ENCODE results near the gene GPR180. TPM values are rescaled to one million over a fixed set of nuclear protein-coding genes. Genes with fewer than 3 reads are reported as not detected.
A peak's percentile ranks its signal among the peaks of the same experiment; 100 is the strongest.

Gene GPR180
- total RNA-seq, 2 experiments from 2014 or later, result 8.0 to 8.6 TPM

DNA sequence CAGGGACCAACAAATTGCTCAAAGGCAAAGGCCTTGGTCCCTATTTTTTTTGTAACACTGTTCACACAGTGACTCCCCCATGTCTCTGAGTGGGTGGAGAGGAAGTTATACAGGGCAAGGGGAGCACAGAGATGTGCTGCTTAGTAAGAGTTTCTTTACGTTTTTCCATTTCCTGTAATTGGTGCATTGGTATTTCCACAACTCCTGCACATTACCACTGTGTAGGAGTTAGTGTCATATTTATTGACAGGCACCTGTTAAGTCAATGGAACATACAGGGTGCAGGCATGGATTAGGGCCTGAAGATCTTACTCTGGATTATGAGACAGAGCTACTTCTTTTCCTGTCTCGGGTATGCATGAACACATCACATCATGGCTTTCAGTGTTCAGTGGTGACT lies 65.5 kb downstream of the GPR180 start:
- Mint-ChIP-seq H3K27ac (peak overlapping the region; percentile 89), H3K4me1 (peaks cover 38% of the 10 kb centered on the region), H3K27me3 (peaks cover 21% of the 10 kb centered on the region), H3K9me3 (ENCODE audit: low read depth) (peaks cover 4% of the 10 kb centered on the region), H3K4me3 (no peak overlapping the region), H3K36me3 (ENCODE audit: low read depth) (peaks cover 14% of the 10 kb centered on the region)
- POLR2A ChIA-PET, result no interaction called here
- peak; percentile 88 for ATAC-seq
- CTCF ChIA-PET, result interaction anchor here (1.0 to 1.1 kb wide), 2 partner anchors 8 to 47 kb away, joined by 4 to 5 read pairs; no protein-coding TSS in a partner anchor
- intact Hi-C loops (cut with DNase I, micrococcal nuclease), result loop anchor here (2.0 to 10.0 kb wide), 5 partner anchors 120 to 520 kb away; no protein-coding TSS in a partner anchor
- peak; percentile 44 for DNase-seq

DNA sequence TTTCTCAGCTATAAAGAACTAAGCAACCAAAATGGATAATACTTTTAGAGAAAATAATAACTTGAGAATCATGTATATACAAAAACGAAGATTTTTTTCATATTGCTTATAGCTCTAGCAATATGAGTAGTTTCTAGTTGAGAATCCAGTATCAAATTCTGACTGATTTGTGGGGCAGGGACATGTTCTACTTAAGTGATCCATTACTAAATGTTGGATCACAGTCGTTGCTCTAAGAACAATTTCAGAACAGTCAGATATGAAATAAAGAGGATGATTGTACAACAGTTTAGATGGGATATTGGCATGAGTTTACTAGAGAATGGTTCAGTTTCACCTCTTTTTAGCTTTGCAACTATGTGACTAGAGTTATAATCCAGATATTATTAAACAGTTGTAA lies 70.7 kb downstream of the GPR180 start:
- ATAC-seq (peak; percentile 26), DNase-seq (no peak)
- peaks cover 14% of the 10 kb centered on the region for H3K4me1 Mint-ChIP-seq
- H3K27me3 Mint-ChIP-seq, result peaks cover 19% of the 10 kb centered on the region
- no peak overlapping the region for H3K4me3 Mint-ChIP-seq
- CTCF ChIA-PET, result interaction anchor here (0.6 to 4.2 kb wide), 3 partner anchors 10 to 253 kb away, joined by 3 to 26 read pairs (median 4); no protein-coding TSS in a partner anchor
- no peak overlapping the region for H3K27ac Mint-ChIP-seq
- POLR2A ChIA-PET, result no interaction called here
- intact Hi-C loops (cut with DNase I, micrococcal nuclease), result loop anchor here in 1 of 2 experiments (10.0 kb wide), 1 partner anchor 482 kb away; no protein-coding TSS in a partner anchor
- peaks cover 12% of the 10 kb centered on the region for H3K36me3 Mint-ChIP-seq (ENCODE audit: low read depth)
- H3K9me3 Mint-ChIP-seq (ENCODE audit: low read depth), result peaks cover 4% of the 10 kb centered on the region

DNA sequence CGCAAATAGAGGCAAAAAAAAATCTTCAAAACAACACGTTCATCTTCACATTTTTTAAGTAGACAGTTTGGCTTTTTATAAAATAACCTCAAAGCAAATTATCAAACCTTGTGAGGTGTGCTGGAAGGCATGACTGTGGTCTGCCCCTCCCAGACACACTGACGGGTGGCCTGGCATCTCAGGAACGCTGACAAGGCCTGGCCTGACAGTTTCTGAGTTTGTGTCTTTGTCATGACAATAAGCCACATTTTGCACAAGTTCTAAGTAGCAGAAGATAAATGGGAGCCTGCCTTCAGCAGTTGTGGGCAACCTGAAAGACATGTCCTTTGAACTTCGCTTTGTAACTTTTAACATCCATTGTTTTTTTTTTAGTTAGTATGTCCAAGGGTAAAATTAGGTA lies 72.2 kb downstream of the GPR180 start:
- ChIA-PET CTCF (interaction anchor here (0.5 to 4.2 kb wide), 8 partner anchors 12 to 731 kb away, joined by 3 to 26 read pairs (median 4); no protein-coding TSS in a partner anchor), POLR2A (interaction anchor here (0.6 kb wide), 1 partner anchor 729 kb away, joined by 3 read pairs; no protein-coding TSS in a partner anchor)
- DNase-seq, result no peak
- H3K4me1 Mint-ChIP-seq, result no peaks in the 10 kb centered on the region
- ATAC-seq, result no peak
- H3K9me3 Mint-ChIP-seq (ENCODE audit: low read depth), result no peaks in the 10 kb centered on the region
- H3K27me3 Mint-ChIP-seq, result peaks cover 24% of the 10 kb centered on the region
- H3K4me3 Mint-ChIP-seq, result no peak overlapping the region
- intact Hi-C loops (cut with DNase I, micrococcal nuclease), result loop anchor here in 1 of 2 experiments (10.0 kb wide), 1 partner anchor 481 kb away; no protein-coding TSS in a partner anchor
- no peak overlapping the region for H3K27ac Mint-ChIP-seq
- H3K36me3 Mint-ChIP-seq (ENCODE audit: low read depth), result no peaks in the 10 kb centered on the region

DNA sequence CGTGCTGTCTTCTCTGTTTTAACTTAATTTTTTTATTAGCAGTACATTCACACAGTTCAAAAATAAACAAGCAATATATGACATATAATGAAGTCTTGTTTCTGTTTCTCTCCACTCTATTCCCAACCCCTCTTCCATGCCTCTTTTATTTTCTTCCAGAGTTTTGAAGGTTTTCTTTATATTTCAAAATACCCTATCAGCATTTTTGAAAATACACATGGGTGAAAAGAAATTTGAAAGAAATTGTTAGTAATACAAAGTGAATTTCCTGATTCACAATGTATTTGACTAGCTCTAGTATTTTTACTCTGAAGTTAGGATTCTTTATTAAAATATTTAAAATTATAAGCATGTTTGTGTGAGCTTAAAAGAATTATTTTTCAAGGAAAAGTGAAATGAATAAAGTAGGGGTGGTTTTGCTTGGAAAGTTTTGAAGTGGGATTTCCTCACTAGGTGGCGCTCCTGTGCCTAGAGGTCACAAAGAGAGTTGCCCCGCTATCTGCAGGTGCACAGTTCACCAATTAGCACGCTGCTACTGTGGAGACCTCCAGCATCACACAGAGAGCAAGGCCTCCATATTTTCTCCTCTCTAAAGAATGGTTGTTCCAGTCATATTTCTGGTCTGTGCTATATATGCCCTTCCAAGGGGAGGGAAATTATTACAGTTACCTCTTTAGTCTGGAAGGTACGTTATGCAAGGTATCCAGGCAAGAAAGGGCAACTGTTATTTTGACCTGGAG lies 73.1 kb downstream of the GPR180 start:
- Mint-ChIP-seq H3K36me3 (ENCODE audit: low read depth) (no peaks in the 10 kb centered on the region), H3K9me3 (ENCODE audit: low read depth) (no peaks in the 10 kb centered on the region), H3K4me3 (no peak overlapping the region), H3K4me1 (no peaks in the 10 kb centered on the region), H3K27me3 (peaks cover 27% of the 10 kb centered on the region), H3K27ac (no peak overlapping the region)
- CTCF ChIA-PET, result interaction anchor here (0.6 to 4.2 kb wide), 20 partner anchors 9 to 749 kb away, joined by 3 to 26 read pairs (median 4); partner anchors contain the start of gene SOX21
- peak; percentile 80 for DNase-seq
- intact Hi-C loops (cut with DNase I, micrococcal nuclease), result loop anchor here (1.0 to 10.0 kb wide), 4 partner anchors 480 to 803 kb away; no protein-coding TSS in a partner anchor
- peak; percentile 72 for ATAC-seq
- POLR2A ChIA-PET, result no interaction called here

GRCh38 chr13:94677799-94678198 lies 76.1 kb downstream of the GPR180 start:
- H3K27ac Mint-ChIP-seq, result no peak overlapping the region
- H3K9me3 Mint-ChIP-seq (ENCODE audit: low read depth), result no peaks in the 10 kb centered on the region
- intact Hi-C loops (cut with DNase I, micrococcal nuclease), result loop anchor here (5.0 to 10.0 kb wide), 3 partner anchors 477 to 800 kb away; no protein-coding TSS in a partner anchor
- DNase-seq, result no peak
- no peaks in the 10 kb centered on the region for H3K4me1 Mint-ChIP-seq
- no peak for ATAC-seq
- ChIA-PET POLR2A (no interaction called here), CTCF (interaction anchor here (1.6 kb wide), 1 partner anchor 726 kb away, joined by 3 read pairs; no protein-coding TSS in a partner anchor)
- no peaks in the 10 kb centered on the region for H3K36me3 Mint-ChIP-seq (ENCODE audit: low read depth)
- no peak overlapping the region for H3K4me3 Mint-ChIP-seq
- H3K27me3 Mint-ChIP-seq, result peaks cover 33% of the 10 kb centered on the region

DNA sequence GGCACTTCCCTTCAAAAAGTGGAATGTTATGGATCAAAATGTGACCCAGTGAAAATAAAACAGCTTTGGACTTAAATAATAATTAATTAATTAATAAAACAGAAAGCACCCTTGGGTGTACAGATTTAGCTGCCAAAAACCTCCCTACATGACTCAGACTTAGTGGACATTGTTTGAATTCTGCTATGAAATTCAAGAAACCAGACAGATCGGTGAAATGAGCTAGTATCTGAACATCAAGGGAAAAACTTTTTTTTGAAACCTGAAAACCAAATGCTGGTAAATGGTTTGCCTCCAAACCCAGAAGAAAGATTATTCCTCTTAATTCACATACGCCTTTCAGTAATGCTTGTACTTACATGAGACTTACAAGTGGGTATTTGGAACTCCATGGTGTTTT lies 77.2 kb downstream of the GPR180 start:
- ChIA-PET CTCF (interaction anchor here (1.0 to 1.6 kb wide), 3 partner anchors 17 to 725 kb away, joined by 3 read pairs; no protein-coding TSS in a partner anchor), POLR2A (no interaction called here)
- Mint-ChIP-seq H3K27ac (no peak overlapping the region), H3K4me3 (no peak overlapping the region), H3K27me3 (peaks cover 38% of the 10 kb centered on the region), H3K4me1 (no peaks in the 10 kb centered on the region), H3K9me3 (ENCODE audit: low read depth) (no peaks in the 10 kb centered on the region), H3K36me3 (ENCODE audit: low read depth) (no peaks in the 10 kb centered on the region)
- no peak for DNase-seq
- no peak for ATAC-seq
- intact Hi-C loops (cut with DNase I, micrococcal nuclease), result loop anchor here (5.0 to 10.0 kb wide), 3 partner anchors 476 to 798 kb away; no protein-coding TSS in a partner anchor

DNA sequence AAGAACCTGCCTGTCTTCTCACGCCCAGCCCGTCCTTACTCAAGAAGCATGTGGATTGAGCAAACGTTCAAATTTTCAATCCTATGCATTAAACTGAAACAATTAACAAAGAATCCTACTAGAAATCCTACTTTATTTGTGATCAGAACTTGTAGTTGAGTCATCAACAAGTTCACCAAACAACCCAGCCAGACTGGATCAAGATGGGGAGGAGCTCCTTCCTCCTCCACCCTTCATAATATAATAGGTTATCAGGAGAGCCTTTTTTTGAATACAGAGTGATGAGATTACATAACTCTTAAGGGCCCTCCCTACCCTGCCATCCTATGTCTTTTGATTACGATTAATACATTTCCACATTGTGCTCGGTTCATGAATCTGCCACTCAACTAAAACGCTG lies 78.0 kb downstream of the GPR180 start:
- ChIA-PET CTCF (interaction anchor here (1.0 to 1.6 kb wide), 3 partner anchors 17 to 725 kb away, joined by 3 read pairs; no protein-coding TSS in a partner anchor), POLR2A (no interaction called here)
- no peak overlapping the region for H3K27ac Mint-ChIP-seq
- ATAC-seq, result no peak
- H3K27me3 Mint-ChIP-seq, result peaks cover 35% of the 10 kb centered on the region
- H3K4me1 Mint-ChIP-seq, result no peaks in the 10 kb centered on the region
- no peak for DNase-seq
- H3K4me3 Mint-ChIP-seq, result no peak overlapping the region
- H3K36me3 Mint-ChIP-seq (ENCODE audit: low read depth), result no peaks in the 10 kb centered on the region
- intact Hi-C loops (cut with DNase I, micrococcal nuclease), result loop anchor here (5.0 to 10.0 kb wide), 3 partner anchors 475 to 798 kb away; no protein-coding TSS in a partner anchor
- H3K9me3 Mint-ChIP-seq (ENCODE audit: low read depth), result no peaks in the 10 kb centered on the region

DNA sequence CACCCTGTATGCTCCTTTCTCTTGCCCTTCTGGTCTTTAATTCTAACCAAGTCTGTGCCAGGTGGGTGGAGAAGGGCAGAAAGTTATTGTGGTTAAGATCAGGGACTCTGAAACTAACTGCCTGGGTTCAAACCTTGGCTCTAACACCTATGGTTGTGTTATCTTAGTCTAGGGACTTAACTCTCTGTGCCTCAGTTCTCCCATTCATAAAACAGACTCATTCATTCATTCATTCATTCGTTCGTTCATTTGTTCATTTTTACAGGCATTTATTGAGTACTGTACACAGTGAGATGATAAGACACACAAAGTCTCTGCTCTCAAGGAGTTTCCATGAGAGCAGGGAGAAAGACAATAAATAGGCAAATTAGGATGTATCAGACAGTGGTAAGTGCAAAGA lies 80.6 kb downstream of the GPR180 start:
- ATAC-seq, result no peak
- Mint-ChIP-seq H3K4me1 (no peaks in the 10 kb centered on the region), H3K27me3 (peaks cover 24% of the 10 kb centered on the region), H3K27ac (no peak overlapping the region), H3K9me3 (ENCODE audit: low read depth) (no peaks in the 10 kb centered on the region), H3K36me3 (ENCODE audit: low read depth) (no peaks in the 10 kb centered on the region), H3K4me3 (no peak overlapping the region)
- DNase-seq, result no peak
- ChIA-PET CTCF (interaction anchor here (0.7 kb wide), 1 partner anchor 10 kb away, joined by 3 read pairs; no protein-coding TSS in a partner anchor), POLR2A (no interaction called here)
- intact Hi-C loops (cut with DNase I, micrococcal nuclease), result no loop called here

DNA sequence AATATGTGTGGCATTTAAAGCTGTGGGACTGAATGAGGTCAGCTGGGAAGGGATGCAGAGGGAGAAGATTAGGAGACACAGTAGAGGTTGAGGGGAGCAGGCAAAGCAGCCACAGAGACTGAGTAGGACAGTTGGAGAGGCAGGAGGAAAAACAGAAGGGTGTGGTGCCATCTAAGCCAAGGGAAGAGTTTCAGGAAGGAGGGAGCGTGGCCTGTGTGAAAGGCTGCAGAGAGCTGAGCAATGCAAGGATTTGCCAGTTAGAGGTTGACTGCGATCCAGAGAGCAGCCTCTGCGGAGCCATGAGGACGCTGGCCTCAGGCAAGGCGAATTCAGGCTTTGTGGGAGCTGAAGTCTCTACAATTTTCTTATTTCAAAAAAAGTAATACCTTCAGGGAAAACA lies 81.8 kb downstream of the GPR180 start:
- ATAC-seq, result no peak
- POLR2A ChIA-PET, result no interaction called here
- Mint-ChIP-seq H3K27me3 (peaks cover 24% of the 10 kb centered on the region), H3K4me1 (no peaks in the 10 kb centered on the region), H3K27ac (no peak overlapping the region), H3K36me3 (ENCODE audit: low read depth) (no peaks in the 10 kb centered on the region), H3K9me3 (ENCODE audit: low read depth) (no peaks in the 10 kb centered on the region), H3K4me3 (no peak overlapping the region)
- CTCF ChIA-PET, result no interaction called here
- intact Hi-C loops (cut with DNase I, micrococcal nuclease), result no loop called here
- no peak for DNase-seq
